K562 (cell line): Measurements from ENCODE around the gene POLD2. TPM values are rescaled to one million over a fixed set of nuclear protein-coding genes. Genes with fewer than 3 reads are reported as not detected.

Experiments
- ARID2 ChIP-seq: fragments of 450-650 bp; IDR thresholded peaks from 2 replicates; pipeline ENCODE4 v1.6.1; 2017; ENCODE audit warnings: antibody characterized with exemption, mild to moderate bottlenecking
- BCOR ChIP-seq: fragments of 450-650 bp; IDR thresholded peaks from 2 replicates; pipeline ENCODE4 v1.6.1; 2016
- BRCA1 ChIP-seq, 2 experiments: fragments of 450-650 bp in 1 of 2; sonication (generic) in 1 of 2; formaldehyde crosslinking in 1 of 2; IDR thresholded peaks; 2 replicates each; pipeline versions ENCODE4 v1.5.0 to v1.6.1; 2017 to 2020; ENCODE audit warnings: mild to moderate bottlenecking in 1 of 2, missing genetic modification reagents in 1 of 2
- CBFA2T2 ChIP-seq: fragments of 450-650 bp; conservative IDR thresholded peaks from 2 replicates; pipeline ENCODE4 v1.6.1; 2017; ENCODE audit warnings: mild to moderate bottlenecking
- FOSL1 ChIP-seq: fragments of 200-800 bp; sonication (Bioruptor generic); conservative IDR thresholded peaks from 2 replicates; pipeline ENCODE4 v1.6.1; 2016; ENCODE audit warnings: missing genetic modification characterization, missing compliant biosample characterization
- HEY1 ChIP-seq: fragments of 250-450 bp; sonication (Bioruptor Pico); IDR thresholded peaks from 2 replicates; pipeline ENCODE4 v1.5.0; 2020; ENCODE audit warnings: mild to moderate bottlenecking, moderate library complexity, borderline replicate concordance
- HLTF ChIP-seq: fragments of 450-650 bp; IDR thresholded peaks from 2 replicates; pipeline ENCODE4 v1.6.1; 2016
- KLF10 ChIP-seq: fragments of 250-450 bp; sonication (Bioruptor Pico); IDR thresholded peaks from 2 replicates; pipeline ENCODE4 v1.6.1; 2021; ENCODE audit warnings: matching md5 sums
- LEF1 ChIP-seq: fragments of 450-650 bp; IDR thresholded peaks from 2 replicates; pipeline ENCODE4 v1.6.1; 2016; ENCODE audit warnings: mild to moderate bottlenecking
- MCM3 ChIP-seq: fragments of 450-650 bp; IDR thresholded peaks from 2 replicates; pipeline ENCODE4 v1.6.1; 2016
- MTA3 ChIP-seq: fragments of 450-650 bp; formaldehyde crosslinking; IDR thresholded peaks from 2 replicates; pipeline ENCODE4 v1.6.1; 2017; ENCODE audit warnings: mild to moderate bottlenecking, borderline replicate concordance
- MYNN ChIP-seq, 2 experiments: sonication (generic); formaldehyde crosslinking in 1 of 2; IDR thresholded peaks; 2 replicates each; pipeline versions ENCODE4 v1.5.0 to v1.6.1; 2016 to 2020; ENCODE audit warnings: antibody characterized with exemption in 1 of 2, missing genetic modification reagents in 1 of 2
- NCOA4 ChIP-seq: fragments of 450-650 bp; IDR thresholded peaks from 2 replicates; pipeline ENCODE4 v1.6.1; 2018; ENCODE audit warnings: mild to moderate bottlenecking; ENCODE audit not compliant: partially characterized antibody
- PCBP1 ChIP-seq: fragments of 200-400 bp; formaldehyde crosslinking; IDR thresholded peaks from 2 replicates; pipeline ENCODE4 v1.6.1; 2018; ENCODE audit warnings: mild to moderate bottlenecking, low read depth, low read length; ENCODE audit not compliant: poor library complexity, severe bottlenecking
- PREB ChIP-seq: sonication (generic); formaldehyde crosslinking; IDR thresholded peaks from 2 replicates; pipeline ENCODE4 v1.8.1; 2023; ENCODE audit warnings: mild to moderate bottlenecking, missing genetic modification reagents
- PRMT5 ChIP-seq: sonication (generic); formaldehyde crosslinking; IDR thresholded peaks from 2 replicates; pipeline ENCODE4 v1.5.0; 2020; ENCODE audit warnings: missing genetic modification reagents
- RBM34 ChIP-seq: fragments of 200-400 bp; formaldehyde crosslinking; IDR thresholded peaks from 2 replicates; pipeline ENCODE4 v1.6.1; 2018; ENCODE audit warnings: low read length, borderline replicate concordance; ENCODE audit not compliant: insufficient read depth
- SAFB2 ChIP-seq: fragments of 200-400 bp; formaldehyde crosslinking; IDR thresholded peaks from 2 replicates; pipeline ENCODE4 v1.6.1; 2018; ENCODE audit warnings: borderline replicate concordance, low read length, low read depth, moderate library complexity; ENCODE audit not compliant: severe bottlenecking
- SRSF1 ChIP-seq: fragments of 200-400 bp; formaldehyde crosslinking; IDR thresholded peaks from 2 replicates; pipeline ENCODE4 v1.6.1; 2017; ENCODE audit warnings: mild to moderate bottlenecking, low read depth, low read length, moderate library complexity
- ZBTB26 ChIP-seq: fragments of 450-650 bp; formaldehyde crosslinking; IDR thresholded peaks from 2 replicates; pipeline ENCODE4 v1.4.0; 2022; ENCODE audit warnings: missing genetic modification characterization
- ZFX ChIP-seq: sonication (generic); formaldehyde crosslinking; IDR thresholded peaks from 2 replicates; pipeline ENCODE4 v1.8.0; 2022; ENCODE audit warnings: mild to moderate bottlenecking, missing genetic modification reagents, moderate library complexity
- ZNF449 ChIP-seq: fragments of 250-450 bp; sonication (Bioruptor Pico); IDR thresholded peaks from 2 replicates; pipeline ENCODE4 v1.8.0; 2022; ENCODE audit warnings: moderate library complexity, mild to moderate bottlenecking, inconsistent platforms
- ZNF778 ChIP-seq: fragments of 450-650 bp; formaldehyde crosslinking; IDR thresholded peaks from 2 replicates; pipeline ENCODE4 v1.4.0; 2020; ENCODE audit warnings: mild to moderate bottlenecking, moderate library complexity
- ZSCAN32 ChIP-seq: fragments of 450-650 bp; formaldehyde crosslinking; IDR thresholded peaks from 2 replicates; pipeline ENCODE4 v1.4.0; 2020; ENCODE audit warnings: mild to moderate bottlenecking, moderate library complexity
- polyA plus RNA-seq, 8 experiments: library from polyadenylated mRNA; depleted of rRNA in 4 of 8; stranded (reverse) in 5 of 8; unstranded in 3 of 8; fragments of >200 nt; fragmentation: Nextera tagmentation in 2 of 8; fragmentation: Illumina TruSeq in 1 of 8; extraction: Ambion mirVana in 2 of 8; extraction: Trizol in 1 of 8; gene quantifications; 2 replicates each; pipeline versions ENCODE4 v1.2.1 to v1.2.3, GENCODE V29; 2011 to 2014; ENCODE audit warnings: inconsistent platforms in 1 of 8, missing spikeins in 1 of 8
- total RNA-seq, 7 experiments: library from RNA; depleted of rRNA in 6 of 7; stranded (reverse); fragments of >200 nt in 6 of 7; fragmentation: Illumina TruSeq in 2 of 7; extraction: Trizol in 2 of 7; gene quantifications; 2 replicates each; pipeline versions ENCODE4 v1.2.1 to v1.2.3, GENCODE V29; 2011 to 2021; ENCODE audit warnings: low replicate concordance in 1 of 7
- TF ChIP-seq, protein P1 (sequence below): sonication (generic); IDR thresholded peaks from 2 replicates; pipeline ENCODE4 v1.6.1; 2016

The POLD2 gene
- total and polyA plus RNA-seq, 9 of the 15 experiments (the other 6 are each of a cell fraction or from before 2014, with no cell fraction given): 29.7 to 259 (median 225) TPM

DNA sequence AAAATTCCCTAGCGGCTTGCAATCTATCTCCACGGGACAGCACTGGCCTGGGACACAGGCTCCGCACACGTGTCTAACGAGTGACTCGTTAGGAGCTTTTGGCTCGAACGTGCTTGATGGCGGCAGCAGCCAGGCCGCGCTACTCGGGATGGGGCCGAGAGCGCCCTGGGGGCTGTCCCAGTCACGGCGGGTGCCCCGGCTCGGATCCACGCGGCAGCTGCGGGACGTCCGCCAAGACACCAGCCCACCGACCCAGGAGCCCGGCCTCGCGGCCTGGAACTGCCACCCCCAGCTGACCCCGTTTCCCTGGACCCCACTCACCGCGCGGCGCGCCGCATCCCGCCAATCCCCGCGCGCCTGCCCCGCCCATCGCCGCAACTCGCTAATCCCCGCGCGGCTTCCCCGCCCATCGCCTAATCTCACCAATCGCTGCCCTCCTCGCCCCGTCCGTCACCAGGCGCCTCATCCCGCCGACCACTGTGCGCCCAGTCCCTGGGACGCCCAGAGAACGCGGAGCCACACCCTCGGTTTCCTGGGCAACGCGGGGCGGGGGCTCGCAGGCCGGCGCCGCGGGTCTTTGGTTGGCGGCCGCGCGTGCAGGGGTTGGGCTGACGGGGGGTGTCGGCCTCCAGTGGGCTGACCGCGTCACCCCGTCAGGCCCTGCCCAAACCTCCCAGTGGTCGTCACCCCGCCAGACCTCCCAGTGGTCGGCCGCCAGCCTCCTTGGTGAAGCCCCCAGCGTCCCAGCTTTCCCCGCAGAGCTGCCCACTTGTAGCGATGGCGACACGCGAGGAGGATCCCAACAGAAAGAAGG, at the start of gene POLD2 (continued):
- no peak for TF ChIP-seq ZBTB26 (CRISPR knock-in tag)
- no peak for TF ChIP-seq BRCA1 (IDR thresholded peaks at IDR 0.05)
- TF ChIP-seq BRCA1 (CRISPR knock-in tag; IDR thresholded peaks at IDR 0.05): no peak
- TF ChIP-seq MCM3: no peak
- no peak for TF ChIP-seq SAFB2
- TF ChIP-seq ZNF449 (CRISPR knock-in tag): no peak
- no peak for TF ChIP-seq LEF1
- TF ChIP-seq PREB: no peak
- no peak for TF ChIP-seq CBFA2T2
- TF ChIP-seq MTA3: peak; percentile 39; the same call in 1 of the 2 replicates
- TF ChIP-seq MYNN (IDR thresholded peaks at IDR 0.05): no peak
- TF ChIP-seq MYNN (CRISPR knock-in tag; IDR thresholded peaks at IDR 0.05): no peak
- 0 out of 2 replicates have a peak, but pooled peaks have one; percentile 58 for TF ChIP-seq SRSF1
- 0 out of 2 replicates have a peak, but pooled peaks have one; percentile 27 for TF ChIP-seq FOSL1 (tag)
- peak; percentile 92; the same call in 1 of the 2 replicates for TF ChIP-seq RBM34
- peak; percentile 72 for TF ChIP-seq PCBP1
- no peak for TF ChIP-seq BCOR
- TF ChIP-seq ZNF778 (CRISPR knock-in tag): no peak
- no peak for TF ChIP-seq PRMT5
- TF ChIP-seq ZSCAN32 (CRISPR knock-in tag): no peak
- TF ChIP-seq, protein P1, sequence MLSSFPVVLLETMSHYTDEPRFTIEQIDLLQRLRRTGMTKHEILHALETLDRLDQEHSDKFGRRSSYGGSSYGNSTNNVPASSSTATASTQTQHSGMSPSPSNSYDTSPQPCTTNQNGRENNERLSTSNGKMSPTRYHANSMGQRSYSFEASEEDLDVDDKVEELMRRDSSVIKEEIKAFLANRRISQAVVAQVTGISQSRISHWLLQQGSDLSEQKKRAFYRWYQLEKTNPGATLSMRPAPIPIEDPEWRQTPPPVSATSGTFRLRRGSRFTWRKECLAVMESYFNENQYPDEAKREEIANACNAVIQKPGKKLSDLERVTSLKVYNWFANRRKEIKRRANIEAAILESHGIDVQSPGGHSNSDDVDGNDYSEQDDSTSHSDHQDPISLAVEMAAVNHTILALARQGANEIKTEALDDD: no peak
- TF ChIP-seq ZFX: peak; percentile 79
- TF ChIP-seq NCOA4: no peak
- TF ChIP-seq HLTF: no peak
- TF ChIP-seq HEY1 (CRISPR knock-in tag): no peak
- no peak for TF ChIP-seq KLF10 (CRISPR knock-in tag)
- TF ChIP-seq ARID2: no peak
